ENCODE results near the gene AFF3.

AFF3 gene

DNA sequence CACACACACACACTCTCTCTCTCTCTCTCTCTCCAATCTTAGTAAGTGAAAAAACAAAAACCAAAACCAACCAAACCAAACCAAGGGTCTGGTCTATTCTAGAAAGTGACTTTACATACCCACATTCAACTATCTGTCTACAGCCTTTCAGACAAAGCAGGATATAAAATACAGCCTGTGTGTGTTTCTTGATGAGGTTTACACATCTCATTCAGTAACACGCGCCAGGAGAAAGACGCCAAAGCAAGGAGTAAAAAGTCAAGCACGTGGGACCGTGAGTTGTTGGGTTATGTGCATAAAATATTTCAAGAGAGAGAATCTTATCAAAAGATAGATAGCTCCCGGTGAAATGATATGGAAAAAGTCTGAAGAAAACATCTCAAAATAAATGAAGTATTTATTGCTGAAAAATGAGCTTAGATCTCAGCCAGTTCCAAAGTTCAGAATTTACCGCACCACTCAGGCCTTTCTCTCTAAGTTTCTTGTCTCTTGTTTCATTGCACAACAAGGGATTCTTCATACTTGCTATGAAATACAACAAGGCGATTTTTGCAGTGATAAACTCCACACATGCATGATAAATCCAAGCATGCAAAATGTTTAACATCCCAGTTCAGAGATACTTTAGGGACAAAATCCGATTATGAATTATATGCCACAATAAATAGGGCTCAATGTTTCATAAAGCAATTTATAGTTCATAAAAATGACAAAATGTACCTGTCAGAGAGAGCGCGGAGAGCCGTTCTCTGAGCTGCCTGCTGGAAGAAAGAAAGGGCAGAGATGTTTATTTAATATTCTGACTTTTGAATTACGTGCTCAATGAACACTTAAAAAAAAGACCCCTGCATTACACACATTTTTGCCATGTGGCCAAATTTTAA lies 493.2 kb downstream of the AFF3 start:
- DNase-seq: no peak

GRCh38 chr2:99648178-99648844 lies 494.1 kb downstream of the AFF3 start:
- DNase-seq: peak; percentile 25 to 63

GRCh38 chr2:99645960-99646359 lies 496.4 kb downstream of the AFF3 start:
- no peak for DNase-seq

DNA sequence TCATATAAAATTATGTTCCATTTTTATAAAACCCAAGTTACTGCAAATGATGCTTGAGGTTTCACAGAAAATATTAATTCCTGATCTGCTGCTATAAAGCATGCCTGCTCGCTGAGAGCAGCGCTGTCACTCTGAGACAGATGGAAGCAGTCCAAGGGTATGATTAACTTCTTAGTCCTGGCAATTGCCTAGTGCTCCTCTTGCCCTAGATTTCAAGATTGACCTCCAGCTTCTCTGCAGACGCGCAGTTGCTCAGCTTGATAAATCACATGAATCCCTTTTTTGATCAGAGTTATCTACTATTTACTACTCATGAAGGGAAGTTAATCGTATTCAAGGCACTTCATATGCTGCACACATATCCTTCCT lies 498.0 kb downstream of the AFF3 start:
- no peak for DNase-seq

- no peak for DNase-seq
These were observed 498.5 kb downstream of the AFF3 start for GRCh38 chr2:99643787-99644418.

- DNase-seq: no peak
These were observed 500.4 kb downstream of the AFF3 start for GRCh38 chr2:99641999-99642398.

DNA sequence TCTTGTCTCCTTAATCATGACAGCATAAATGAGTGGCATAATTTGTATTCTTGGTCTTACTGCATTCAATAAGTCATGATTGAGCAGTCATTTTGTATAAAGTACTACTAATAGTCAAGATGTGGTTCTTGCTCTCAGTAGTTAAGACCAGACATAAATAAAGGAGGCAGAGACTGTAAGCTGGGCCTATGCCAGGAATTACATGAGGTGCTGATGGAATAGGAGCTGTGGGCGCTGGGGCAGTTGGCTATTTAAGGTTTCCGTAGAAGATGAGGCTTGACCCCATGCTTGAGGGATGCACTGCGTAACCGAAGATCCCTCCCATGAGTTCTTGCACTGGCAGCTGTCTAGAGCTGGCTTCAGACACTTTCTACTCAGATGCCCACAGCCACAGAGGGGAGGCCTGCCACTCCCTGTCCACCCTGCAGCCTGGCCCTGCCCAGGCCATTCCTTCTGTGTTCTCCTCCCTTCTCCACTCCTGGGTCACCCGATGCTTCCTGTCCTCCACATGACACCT lies 501.7 kb downstream of the AFF3 start:
- no peak for DNase-seq

GRCh38 chr2:99638791-99639190 lies 503.6 kb downstream of the AFF3 start:
- DNase-seq: no peak

DNA sequence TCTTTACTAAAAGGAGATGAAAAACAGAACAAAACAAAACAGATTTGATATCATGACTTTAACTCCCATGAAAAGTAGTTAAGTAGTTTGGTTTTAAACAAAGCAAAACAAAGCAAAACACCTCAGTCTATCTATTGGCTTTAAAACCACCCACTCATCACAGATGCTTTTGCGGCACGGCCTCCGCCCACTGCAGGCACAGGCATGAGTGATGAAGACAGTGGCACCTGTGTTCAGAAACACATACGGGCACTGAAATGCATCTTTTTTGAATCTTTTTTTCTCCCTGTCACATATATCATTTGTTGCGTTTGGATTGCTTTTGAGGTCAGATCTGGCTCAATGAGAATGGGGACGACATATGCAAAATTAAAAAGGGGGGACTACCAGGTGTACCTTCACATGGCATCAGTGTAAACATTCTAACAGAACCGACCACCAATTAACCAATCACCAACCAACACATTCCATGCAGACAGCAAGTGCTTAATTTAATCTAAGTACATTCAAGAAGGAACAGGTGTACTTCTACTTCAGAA lies 505.2 kb downstream of the AFF3 start:
- no peak for DNase-seq

GRCh38 chr2:99636144-99637034 lies 506.0 kb downstream of the AFF3 start:
- DNase-seq: no peak

GRCh38 chr2:99635710-99636109 lies 506.7 kb downstream of the AFF3 start:
- DNase-seq: no peak

- DNase-seq: no peak
These were observed 508.2 kb downstream of the AFF3 start for GRCh38 chr2:99634234-99634633.

- no peak for DNase-seq
These were observed 510.7 kb downstream of the AFF3 start for GRCh38 chr2:99631700-99632099.

- DNase-seq: no peak
These were observed 513.1 kb downstream of the AFF3 start for GRCh38 chr2:99629320-99629719.

DNA sequence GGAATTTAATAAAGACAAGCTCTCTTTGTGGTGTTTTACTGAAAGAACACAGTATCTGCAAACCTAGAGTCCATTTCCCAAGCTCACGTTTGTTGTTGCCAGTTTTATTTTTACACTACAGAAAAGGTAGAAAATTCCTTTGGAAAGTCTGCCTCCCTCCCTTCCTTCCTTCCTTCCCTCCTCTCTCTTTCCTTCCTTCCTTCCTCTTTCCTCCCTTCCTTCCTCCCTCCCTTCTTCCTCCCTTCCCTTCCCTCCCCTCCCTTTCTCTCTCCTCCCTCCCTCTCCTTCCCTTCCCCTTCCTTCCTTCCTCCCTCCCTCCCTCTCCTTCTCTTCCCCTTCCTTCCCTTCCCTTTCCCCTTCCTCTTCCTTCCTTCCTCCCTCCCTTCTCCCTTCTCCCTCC lies 516.2 kb downstream of the AFF3 start:
- DNase-seq: no peak

DNA sequence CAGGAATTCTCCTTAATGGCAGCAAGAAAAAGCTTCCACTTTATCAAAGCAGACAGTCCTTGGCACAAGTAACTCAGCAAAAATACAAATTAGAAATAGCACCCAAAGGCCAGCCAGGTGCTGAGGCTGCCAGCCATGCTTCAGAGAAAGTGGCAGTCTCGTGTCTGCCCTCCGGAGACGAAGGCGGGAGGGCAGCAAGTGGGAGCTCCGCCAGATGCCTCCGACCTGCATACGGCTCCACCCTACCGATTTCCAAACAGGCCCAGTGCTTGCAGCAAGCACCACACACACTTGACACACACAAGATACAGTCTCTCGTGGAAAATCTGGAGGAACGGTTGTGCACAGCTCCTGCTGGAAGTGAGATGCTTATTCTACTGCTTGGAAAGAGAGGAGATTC lies 517.7 kb downstream of the AFF3 start:
- DNase-seq: no peak

- no peak for DNase-seq
These were observed 518.8 kb downstream of the AFF3 start for GRCh38 chr2:99623613-99624012.

- no peak for DNase-seq
These were observed 519.4 kb downstream of the AFF3 start for GRCh38 chr2:99623035-99623434.

DNA sequence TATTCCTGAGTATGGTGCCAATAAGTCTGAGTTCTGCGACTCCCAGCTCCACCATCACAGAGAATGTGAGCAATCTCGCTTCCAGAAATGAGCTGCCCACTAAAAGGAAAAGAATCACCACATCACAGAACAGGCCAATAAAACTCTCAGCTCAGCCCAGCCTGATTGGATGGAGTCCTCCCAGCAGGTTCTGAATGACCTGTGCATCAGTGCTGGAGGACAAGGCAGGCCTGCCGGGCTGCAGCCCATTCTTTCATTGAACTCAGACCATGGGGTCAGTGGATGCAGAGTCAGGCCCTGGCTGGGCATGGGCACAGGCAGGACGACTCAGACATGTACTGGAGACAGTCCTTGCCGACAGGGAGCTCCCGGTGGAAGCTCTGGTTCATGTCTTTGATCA lies 519.9 kb downstream of the AFF3 start:
- DNase-seq: no peak

DNA sequence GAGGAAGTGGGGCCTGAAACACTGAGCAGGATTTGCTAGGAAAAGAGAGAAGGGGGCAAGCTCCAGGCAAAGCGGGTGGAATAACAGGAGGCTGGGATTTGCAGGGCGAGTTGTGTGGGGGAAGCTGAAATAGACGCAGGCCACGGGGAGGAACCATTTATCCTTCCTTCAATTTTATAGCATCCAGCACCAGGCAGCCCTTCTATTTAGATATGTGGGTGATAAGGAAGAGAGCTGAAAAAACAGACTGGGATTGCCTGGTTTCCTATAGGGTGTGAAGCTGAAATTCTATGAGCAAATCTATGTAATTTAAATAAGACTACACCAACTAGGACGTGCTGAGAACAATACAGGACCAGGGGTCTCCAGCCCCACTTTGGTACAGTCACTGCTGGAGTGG lies 520.6 kb downstream of the AFF3 start:
- no peak for DNase-seq

- no peak for DNase-seq
These were observed 521.3 kb downstream of the AFF3 start for GRCh38 chr2:99621106-99621505.

- DNase-seq: no peak
These were observed 523.2 kb downstream of the AFF3 start for GRCh38 chr2:99619151-99619550.
